Immature natural killer cell (primary cell): Measurements from ENCODE around the gene LANCL2. TPM values are rescaled to one million over a fixed set of nuclear protein-coding genes. Genes with fewer than 3 reads are reported as not detected.
"Not testable (repeated sequence)": the region's sequence is repeated elsewhere in the genome, so short reads cannot be mapped to it uniquely, and the experiment has no call there.

ENCODE experiments used
- DNase-seq, 3 donors: peaks; one replicate each; pipeline ENCODE4 v3.0.0; 2022; ENCODE audit warnings: mixed read lengths in 1 of 3
- H3K27ac Mint-ChIP-seq, 6 donors: one replicate each; pipeline ENCODE4 v1.8.0; 2020; ENCODE audit warnings: mixed read lengths in 6 of 6, mild to moderate bottlenecking in 5 of 6, inconsistent platforms in 4 of 6, moderate library complexity in 3 of 6
- H3K27me3 Mint-ChIP-seq, 3 donors: one replicate each; pipeline ENCODE4 v1.8.0; 2020 to 2021; ENCODE audit warnings: low read depth in 3 of 3, mild to moderate bottlenecking in 3 of 3, mixed read lengths in 3 of 3, moderate library complexity in 3 of 3, inconsistent platforms in 1 of 3
- H3K36me3 Mint-ChIP-seq, 3 donors: one replicate each; pipeline ENCODE4 v1.8.0; 2020; ENCODE audit warnings: mixed read lengths in 3 of 3, inconsistent platforms in 2 of 3, mild to moderate bottlenecking in 2 of 3
- H3K4me1 Mint-ChIP-seq, 2 donors: one replicate each; pipeline ENCODE4 v1.8.0; 2020; ENCODE audit warnings: inconsistent platforms in 2 of 2, mild to moderate bottlenecking in 2 of 2, mixed read lengths in 2 of 2, moderate library complexity in 1 of 2
- H3K4me3 Mint-ChIP-seq, 5 donors: one replicate each; pipeline ENCODE4 v1.8.0; 2020; ENCODE audit warnings: mild to moderate bottlenecking in 5 of 5, mixed read lengths in 5 of 5, inconsistent platforms in 3 of 5, moderate library complexity in 3 of 5
- H3K9me3 Mint-ChIP-seq, 6 donors: one replicate each; pipeline ENCODE4 v1.8.0; 2020; ENCODE audit warnings: mild to moderate bottlenecking in 6 of 6, mixed read lengths in 6 of 6, inconsistent platforms in 4 of 6, moderate library complexity in 3 of 6
- polyA plus RNA-seq, 3 donors: library from polyadenylated mRNA; unstranded; fragments of 300-500 nt; fragmentation: Illumina TruSeq; gene quantifications; one replicate each; pipeline ENCODE4 v1.2.3, GENCODE V29; 2021

The LANCL2 gene
- polyA plus RNA-seq, 3 donors from 2014 or later, result 5.6 to 9.5 (median 5.8) TPM

DNA sequence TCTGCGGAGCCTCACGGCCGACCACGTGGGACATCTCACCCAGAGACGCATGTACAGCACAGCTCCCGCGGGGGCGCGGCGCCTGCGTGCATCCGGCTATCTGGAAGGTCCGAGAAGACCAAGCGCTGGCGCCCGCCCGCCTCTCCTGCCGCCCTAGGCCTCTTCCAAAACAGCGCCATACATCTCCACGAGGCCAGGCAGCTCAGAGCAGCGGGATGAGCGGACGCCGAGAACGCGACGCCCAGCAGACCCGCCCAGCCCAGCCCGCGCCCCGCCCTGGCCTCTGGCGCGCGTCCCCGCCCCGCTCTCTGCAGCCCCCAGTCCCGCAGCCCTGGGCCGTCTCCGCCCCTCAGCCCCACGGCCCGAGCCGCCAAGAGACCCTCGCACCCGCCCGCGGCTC, 20.3 kb upstream of the LANCL2 start:
- Mint-ChIP-seq H3K9me3 (no peaks in the 10 kb centered on the region), H3K36me3 (no peaks in the 10 kb centered on the region), H3K27me3 (peaks cover 2 to 8% (median 6%) of the 10 kb centered on the region in 3 donors), H3K4me3 (no peak overlapping the region), H3K27ac (no peak overlapping the region), H3K4me1 (no peaks in the 10 kb centered on the region)
- DNase-seq, result no peak

GRCh38 chr7:55345292-55345691, 19.8 kb upstream of the LANCL2 start:
- no peaks in the 10 kb centered on the region for H3K4me1 Mint-ChIP-seq

GRCh38 chr7:55348502-55348901, 16.6 kb upstream of the LANCL2 start:
- H3K36me3 Mint-ChIP-seq, result no peaks in the 10 kb centered on the region
- no peaks in the 10 kb centered on the region for H3K4me1 Mint-ChIP-seq
- DNase-seq, result no peak
- H3K9me3 Mint-ChIP-seq, result no peaks in the 10 kb centered on the region
- H3K27me3 Mint-ChIP-seq, result peaks cover 6 to 11% (median 8%) of the 10 kb centered on the region in 3 donors
- no peak overlapping the region for H3K27ac Mint-ChIP-seq
- H3K4me3 Mint-ChIP-seq, result no peak overlapping the region

More at GRCh38 chr7:55345292-55345691, 19.8 kb upstream of the LANCL2 start:
- no peak overlapping the region for H3K27ac Mint-ChIP-seq
- no peaks in the 10 kb centered on the region for H3K9me3 Mint-ChIP-seq
- peaks cover 2 to 8% (median 6%) of the 10 kb centered on the region in 3 donors for H3K27me3 Mint-ChIP-seq
- no peak overlapping the region for H3K4me3 Mint-ChIP-seq
- DNase-seq, result no peak
- no peaks in the 10 kb centered on the region for H3K36me3 Mint-ChIP-seq

DNA sequence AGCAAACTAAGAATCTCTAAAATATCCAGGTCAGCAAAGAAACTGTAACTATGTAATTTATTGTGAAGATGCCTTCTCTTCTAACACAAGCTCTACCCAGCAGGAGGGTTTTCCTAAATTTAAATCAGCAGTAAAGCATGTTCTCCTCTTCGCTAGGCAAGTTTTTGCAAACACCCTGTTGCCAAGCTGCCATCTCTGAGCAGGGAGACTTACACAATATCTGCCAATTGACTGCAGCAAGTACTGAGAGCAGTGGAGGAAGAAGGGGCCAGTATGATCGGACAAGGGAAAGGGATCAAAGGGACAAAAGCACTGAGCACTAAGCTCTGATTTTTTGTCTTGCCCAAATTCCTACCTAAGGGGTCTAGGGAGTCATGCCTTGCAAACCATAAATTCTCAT, 16.0 kb upstream of the LANCL2 start:
- Mint-ChIP-seq H3K9me3 (no peaks in the 10 kb centered on the region), H3K27me3 (peaks cover 5 to 13% (median 6%) of the 10 kb centered on the region in 3 donors), H3K27ac (no peak overlapping the region), H3K4me1 (no peaks in the 10 kb centered on the region), H3K36me3 (no peaks in the 10 kb centered on the region), H3K4me3 (no peak overlapping the region)
- no peak for DNase-seq

GRCh38 chr7:55350281-55350680, 14.9 kb upstream of the LANCL2 start:
- no peaks in the 10 kb centered on the region for H3K36me3 Mint-ChIP-seq
- no peak for DNase-seq
- H3K9me3 Mint-ChIP-seq, result no peaks in the 10 kb centered on the region
- peaks cover 5 to 13% (median 6%) of the 10 kb centered on the region in 3 donors for H3K27me3 Mint-ChIP-seq
- no peaks in the 10 kb centered on the region for H3K4me1 Mint-ChIP-seq
- H3K4me3 Mint-ChIP-seq, result no peak overlapping the region
- no peak overlapping the region for H3K27ac Mint-ChIP-seq

DNA sequence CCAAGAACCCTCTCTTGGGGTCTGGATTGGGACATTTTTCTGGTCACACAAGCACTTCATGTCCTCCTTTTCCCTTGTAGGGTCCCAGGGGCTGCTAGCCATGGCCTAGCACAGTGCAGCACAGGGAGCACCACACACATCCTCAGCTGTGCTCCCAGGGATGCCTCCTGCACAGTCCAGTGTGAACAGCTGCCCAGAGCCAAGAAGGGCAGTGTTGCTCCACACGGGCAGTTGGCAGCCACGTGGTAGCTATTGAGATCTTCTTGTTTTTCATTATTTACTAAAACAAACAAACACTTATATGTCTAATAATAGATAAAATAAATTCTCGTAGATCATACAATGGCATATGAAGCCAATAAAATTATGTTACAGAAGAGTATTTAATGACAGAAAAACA, 13.9 kb upstream of the LANCL2 start:
- Mint-ChIP-seq H3K27me3 (peaks cover 5 to 13% (median 6%) of the 10 kb centered on the region in 3 donors), H3K4me1 (no peaks in the 10 kb centered on the region), H3K36me3 (no peaks in the 10 kb centered on the region), H3K27ac (no peak overlapping the region), H3K4me3 (no peak overlapping the region), H3K9me3 (peaks cover 0 to under 1% (median 0%) of the 10 kb centered on the region in 6 donors)
- no peak for DNase-seq

GRCh38 chr7:55352947-55353273, 12.2 kb upstream of the LANCL2 start:
- not testable (repeated sequence) for H3K4me3 Mint-ChIP-seq, H3K27me3 Mint-ChIP-seq, H3K36me3 Mint-ChIP-seq, H3K4me1 Mint-ChIP-seq, H3K9me3 Mint-ChIP-seq, H3K27ac Mint-ChIP-seq, DNase-seq

DNA sequence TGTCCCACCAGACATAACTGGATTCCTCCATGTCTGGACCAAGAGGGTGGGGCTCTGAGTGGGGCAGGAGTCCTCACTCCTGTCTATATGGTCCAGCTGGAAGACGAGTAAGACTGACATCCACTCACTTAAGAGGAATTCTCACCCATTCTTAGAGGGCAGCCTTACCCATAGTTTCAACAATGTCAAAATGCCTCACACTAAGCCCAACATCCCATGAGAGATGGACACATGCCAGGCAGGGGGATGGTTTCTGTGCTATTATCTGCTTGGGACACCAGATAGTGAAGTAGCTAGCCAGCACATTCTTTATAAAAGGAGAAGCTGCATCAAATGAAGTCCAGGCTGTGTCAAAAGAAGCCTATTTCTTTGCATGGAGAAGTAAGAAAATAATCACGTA, 4.7 kb upstream of the LANCL2 start:
- Mint-ChIP-seq H3K4me3 (no peak overlapping the region), H3K27ac (no peak overlapping the region), H3K27me3 (peaks cover 0 to 10% (median 6%) of the 10 kb centered on the region in 3 donors), H3K9me3 (peaks cover 0 to 2% (median 0%) of the 10 kb centered on the region in 6 donors), H3K4me1 (peaks cover 10 to 12% of the 10 kb centered on the region in 2 donors), H3K36me3 (no peaks in the 10 kb centered on the region)
- DNase-seq, result no peak

DNA sequence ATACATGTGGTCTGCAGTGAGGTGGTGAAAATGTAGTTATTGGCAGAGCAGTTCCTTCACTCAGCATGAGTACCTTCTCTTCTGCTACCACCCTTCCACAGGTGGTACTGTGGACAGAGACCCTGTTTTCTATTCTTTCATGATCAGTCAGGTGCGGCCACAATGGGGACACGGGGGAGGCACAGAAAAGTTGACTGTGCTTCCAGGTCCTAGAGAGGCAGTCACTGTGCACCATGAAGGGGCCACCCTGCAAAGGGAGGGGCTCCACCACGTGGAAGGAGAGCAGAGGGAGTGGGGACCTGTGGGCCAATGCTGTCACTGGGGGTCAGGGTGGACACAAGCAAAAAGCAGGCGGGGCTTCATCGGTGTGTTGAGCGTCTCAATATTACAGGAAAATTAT, 3.6 kb upstream of the LANCL2 start:
- H3K4me3 Mint-ChIP-seq, result no peak overlapping the region
- H3K27ac Mint-ChIP-seq, result no peak overlapping the region
- H3K36me3 Mint-ChIP-seq, result no peaks in the 10 kb centered on the region
- H3K27me3 Mint-ChIP-seq, result peaks cover 5 to 17% (median 10%) of the 10 kb centered on the region in 3 donors
- H3K9me3 Mint-ChIP-seq, result no peaks in the 10 kb centered on the region
- peaks cover 12 to 14% of the 10 kb centered on the region in 2 donors for H3K4me1 Mint-ChIP-seq
- DNase-seq, result no peak

DNA sequence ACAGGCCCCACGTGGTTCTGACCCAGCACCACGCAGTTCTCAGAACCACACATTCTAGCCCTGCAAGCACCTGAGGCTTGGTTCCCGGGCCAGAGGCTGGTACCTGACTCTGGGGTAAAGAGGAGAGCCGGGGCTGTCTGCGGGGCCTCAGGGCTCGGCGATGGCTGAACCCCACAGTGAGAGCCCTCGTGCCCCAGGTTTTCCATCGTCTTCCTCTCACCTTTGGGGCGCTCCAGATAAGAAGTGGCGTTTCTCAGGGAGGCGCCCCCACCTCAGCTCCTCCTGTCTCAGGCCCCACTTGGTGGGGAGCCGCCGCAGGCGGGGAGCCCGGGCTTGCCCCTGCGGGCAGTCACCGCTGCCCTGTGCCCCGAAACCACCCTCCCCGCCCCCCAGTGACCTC, 2.2 kb upstream of the LANCL2 start:
- Mint-ChIP-seq H3K9me3 (no peaks in the 10 kb centered on the region), H3K4me1 (peaks cover 12 to 27% of the 10 kb centered on the region in 2 donors), H3K4me3 (no peak overlapping the region), H3K36me3 (no peaks in the 10 kb centered on the region), H3K27me3 (peaks cover 5 to 23% (median 12%) of the 10 kb centered on the region in 3 donors), H3K27ac (no peak overlapping the region)
- no peak for DNase-seq

GRCh38 chr7:55363386-55364170, 1.6 kb upstream of the LANCL2 start:
- Mint-ChIP-seq H3K4me1 (peaks cover 12 to 30% of the 10 kb centered on the region in 2 donors), H3K9me3 (no peaks in the 10 kb centered on the region), H3K27me3 (peaks cover 5 to 23% (median 12%) of the 10 kb centered on the region in 3 donors), H3K27ac (no peak overlapping the region), H3K4me3 (peak overlapping the region in 3 of 5 donors; percentile 17 to 95 (median 92)), H3K36me3 (no peaks in the 10 kb centered on the region)
- DNase-seq, result no peak

DNA sequence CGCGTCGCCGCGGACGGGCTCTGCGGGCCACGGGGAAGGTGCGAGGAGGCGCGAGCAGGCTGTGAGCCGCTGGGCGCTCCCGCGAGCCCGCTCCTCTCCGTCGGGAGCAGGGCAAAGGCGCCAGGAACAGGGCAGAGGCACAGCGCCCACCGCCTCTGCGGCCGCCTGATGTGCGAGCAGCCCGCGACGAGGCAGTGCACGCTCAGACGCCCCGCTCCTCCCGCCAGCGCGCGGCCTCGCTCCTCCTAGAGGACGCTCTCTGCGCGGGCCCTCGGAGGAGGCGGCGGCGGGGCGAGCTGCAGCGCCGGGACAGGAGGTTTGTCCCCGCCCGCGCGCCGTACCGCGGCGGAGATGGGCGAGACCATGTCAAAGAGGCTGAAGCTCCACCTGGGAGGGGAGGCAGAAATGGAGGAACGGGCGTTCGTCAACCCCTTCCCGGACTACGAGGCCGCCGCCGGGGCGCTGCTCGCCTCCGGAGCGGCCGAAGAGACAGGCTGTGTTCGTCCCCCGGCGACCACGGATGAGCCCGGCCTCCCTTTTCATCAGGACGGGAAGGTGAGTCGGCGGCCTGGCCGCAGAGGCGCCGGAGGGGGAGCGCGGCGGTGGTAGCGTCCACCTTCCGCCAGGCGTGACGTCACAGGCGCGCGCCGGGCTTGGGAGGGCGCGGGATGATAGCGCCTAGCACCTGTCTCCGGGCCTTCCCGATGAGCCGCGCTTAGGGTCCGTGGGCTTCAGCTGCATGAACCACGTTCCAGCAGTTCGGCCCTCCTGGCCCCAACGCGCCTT, 731 bp downstream of the LANCL2 start:
- H3K27me3 Mint-ChIP-seq, result peaks cover 5 to 20% (median 8%) of the 10 kb centered on the region in 3 donors
- peaks cover 12 to 30% of the 10 kb centered on the region in 2 donors for H3K4me1 Mint-ChIP-seq
- H3K27ac Mint-ChIP-seq, result peak overlapping the region; percentile 95 to 99 (median 96)
- DNase-seq, result peak; percentile 98
- no peaks in the 10 kb centered on the region for H3K9me3 Mint-ChIP-seq
- no peaks in the 10 kb centered on the region for H3K36me3 Mint-ChIP-seq
- H3K4me3 Mint-ChIP-seq, result peak overlapping the region; percentile 90 to 97 (median 95)

DNA sequence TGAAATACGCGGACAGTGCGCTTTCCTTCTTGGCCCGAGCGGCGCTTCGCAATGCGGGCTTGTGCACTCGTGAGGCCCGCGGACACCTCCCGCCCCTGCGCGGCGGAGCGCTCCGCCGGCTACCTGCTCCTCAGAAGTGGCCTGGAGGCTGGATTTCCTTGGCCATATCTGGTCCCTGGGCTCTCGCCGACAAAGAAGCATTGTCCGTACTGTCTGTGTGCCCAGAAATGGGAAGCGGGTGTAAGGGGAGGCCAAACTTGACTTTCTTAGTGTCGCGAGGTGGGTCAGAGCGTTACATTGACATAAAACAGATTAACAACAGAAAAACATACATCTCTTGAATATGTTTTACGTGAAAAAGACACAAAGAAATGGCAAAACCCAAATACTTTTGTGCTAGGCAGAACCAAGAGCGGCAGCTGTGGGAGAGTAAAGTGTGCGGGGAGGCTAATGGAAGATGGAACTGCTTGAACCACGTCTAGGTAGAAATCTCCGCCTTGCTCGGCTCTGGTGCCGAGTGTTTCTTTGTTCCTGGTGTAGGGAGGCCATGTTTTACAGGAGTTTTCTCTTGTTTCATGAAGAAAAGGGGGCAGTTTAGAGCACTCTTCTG, 1.4 kb downstream of the LANCL2 start:
- peaks cover 12 to 30% of the 10 kb centered on the region in 2 donors for H3K4me1 Mint-ChIP-seq
- peak overlapping the region; percentile 95 to 99 (median 96) for H3K27ac Mint-ChIP-seq
- no peaks in the 10 kb centered on the region for H3K36me3 Mint-ChIP-seq
- peak overlapping the region; percentile 89 to 97 (median 95) for H3K4me3 Mint-ChIP-seq
- peak in 1 of 3 donors; percentile 20 for DNase-seq
- no peaks in the 10 kb centered on the region for H3K9me3 Mint-ChIP-seq
- H3K27me3 Mint-ChIP-seq, result peaks cover 5 to 20% (median 8%) of the 10 kb centered on the region in 3 donors
